GM12891 (cell line): ENCODE results near the gene ZNF469.

Source experiments
- DNase-seq: peaks from one replicate; pipeline ENCODE4 v3.0.0; 2011; ENCODE audit warnings: low spot score; ENCODE audit not compliant: insufficient read length
- FAIRE-seq: peaks from 2 replicates; lab custom pipeline; 2011; peaks lifted over from hg19 to GRCh38; lab: Jason Lieb, UNC
- PAX5 ChIP-seq: IDR thresholded peaks from 2 replicates; pipeline ENCODE4 v1.6.1; 2011; ENCODE audit warnings: low read length, moderate library complexity, mild to moderate bottlenecking; ENCODE audit not compliant: insufficient read depth, severe bottlenecking
- POLR2A ChIP-seq: IDR thresholded peaks from 2 replicates; pipeline ENCODE4 v1.6.1; 2011; ENCODE audit warnings: low read depth, low read length, control low read depth
- POLR2AphosphoS5 ChIP-seq: IDR thresholded peaks from 2 replicates; pipeline ENCODE4 v1.6.1; 2011; ENCODE audit warnings: low read depth, low read length, control low read depth
- POU2F2 ChIP-seq: IDR thresholded peaks from 2 replicates; pipeline ENCODE4 v1.6.1; 2011; ENCODE audit warnings: low read depth, mild to moderate bottlenecking, control low read depth, low read length, moderate library complexity
- SPI1 ChIP-seq: IDR thresholded peaks from 2 replicates; pipeline ENCODE4 v1.6.1; 2011; ENCODE audit warnings: low read depth, low read length, control low read depth
- TAF1 ChIP-seq: IDR thresholded peaks from 2 replicates; pipeline ENCODE4 v1.6.1; 2011; ENCODE audit warnings: low read depth, low read length, control low read depth

The ZNF469 gene

DNA sequence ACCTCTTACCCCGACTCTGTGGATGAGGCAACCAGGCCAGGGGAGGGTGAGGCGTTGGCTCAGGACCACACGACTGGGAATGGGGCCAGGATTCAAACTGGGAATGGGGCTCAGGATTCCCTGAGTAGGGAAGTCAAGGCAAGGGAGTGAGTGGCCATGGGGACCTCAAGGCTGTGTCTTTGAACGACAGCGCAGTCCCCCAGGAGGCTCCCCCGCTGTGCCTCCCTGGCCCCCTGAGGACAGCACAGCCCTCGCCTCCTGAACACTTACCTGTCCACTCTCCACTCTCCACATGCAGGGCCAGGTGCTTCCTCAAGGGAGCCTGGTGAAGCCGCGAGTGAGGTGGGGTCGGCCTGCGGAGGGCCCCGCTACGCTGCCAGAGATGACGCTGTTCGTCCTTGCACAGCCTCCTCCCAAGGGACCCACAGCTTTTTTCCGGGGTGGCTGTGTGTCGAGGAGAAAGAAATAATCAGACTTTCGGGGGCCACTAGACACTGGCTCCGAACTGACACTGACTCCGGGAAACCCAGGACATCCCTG, 6.9 kb downstream of the ZNF469 start:
- no peak for DNase-seq
- no peak for FAIRE-seq
- TF ChIP-seq POLR2A (no peak), PAX5 (no peak), TAF1 (no peak), SPI1 (no peak), POU2F2 (no peak), POLR2AphosphoS5 (no peak)

DNA sequence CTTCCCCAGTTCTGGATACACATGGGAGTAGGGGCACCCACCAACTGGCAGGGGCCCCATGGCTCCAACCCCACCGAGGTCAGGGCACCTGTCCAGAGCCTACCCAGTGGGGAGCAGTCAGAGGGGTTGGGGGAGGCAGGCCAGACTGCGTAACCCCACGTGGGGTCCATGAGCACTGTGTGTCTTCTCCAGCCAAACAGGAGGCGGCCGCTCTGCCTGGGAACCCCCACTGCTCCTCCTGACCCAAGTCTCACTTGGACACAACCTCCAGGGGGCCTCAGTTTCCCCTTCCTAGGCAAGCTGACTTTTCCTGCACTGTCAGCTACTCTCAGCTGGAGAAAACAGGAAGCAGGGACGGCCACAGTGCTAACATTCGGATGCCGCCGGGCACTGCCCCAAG, 7.5 kb downstream of the ZNF469 start:
- DNase-seq (no peak), FAIRE-seq (no peak)
- TF ChIP-seq TAF1 (no peak), POU2F2 (no peak), SPI1 (no peak), PAX5 (no peak), POLR2A (no peak), POLR2AphosphoS5 (no peak)

DNA sequence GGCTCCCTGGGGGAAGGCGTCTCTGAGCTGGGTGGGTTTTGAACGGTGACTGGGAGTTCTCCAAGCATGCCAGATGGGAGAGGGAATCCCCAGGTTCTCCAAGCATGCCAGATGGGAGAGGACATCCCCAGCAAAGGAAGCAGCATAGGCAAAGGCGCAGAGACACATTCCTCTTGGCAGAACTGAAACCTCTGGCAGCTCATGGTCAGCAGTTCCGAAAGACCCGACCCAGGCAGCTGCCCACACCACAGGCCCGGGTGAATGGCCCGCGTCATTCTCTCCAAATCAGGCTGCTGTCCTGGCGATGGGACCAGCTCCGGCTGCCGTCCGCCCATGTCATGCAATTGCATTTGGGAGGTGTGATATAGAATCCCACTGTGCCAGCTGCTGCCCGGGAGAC, 8.0 kb downstream of the ZNF469 start:
- no peak for DNase-seq
- TF ChIP-seq PAX5 (no peak), POLR2A (no peak), POU2F2 (no peak), TAF1 (no peak), SPI1 (no peak), POLR2AphosphoS5 (no peak)
- FAIRE-seq = no peak

DNA sequence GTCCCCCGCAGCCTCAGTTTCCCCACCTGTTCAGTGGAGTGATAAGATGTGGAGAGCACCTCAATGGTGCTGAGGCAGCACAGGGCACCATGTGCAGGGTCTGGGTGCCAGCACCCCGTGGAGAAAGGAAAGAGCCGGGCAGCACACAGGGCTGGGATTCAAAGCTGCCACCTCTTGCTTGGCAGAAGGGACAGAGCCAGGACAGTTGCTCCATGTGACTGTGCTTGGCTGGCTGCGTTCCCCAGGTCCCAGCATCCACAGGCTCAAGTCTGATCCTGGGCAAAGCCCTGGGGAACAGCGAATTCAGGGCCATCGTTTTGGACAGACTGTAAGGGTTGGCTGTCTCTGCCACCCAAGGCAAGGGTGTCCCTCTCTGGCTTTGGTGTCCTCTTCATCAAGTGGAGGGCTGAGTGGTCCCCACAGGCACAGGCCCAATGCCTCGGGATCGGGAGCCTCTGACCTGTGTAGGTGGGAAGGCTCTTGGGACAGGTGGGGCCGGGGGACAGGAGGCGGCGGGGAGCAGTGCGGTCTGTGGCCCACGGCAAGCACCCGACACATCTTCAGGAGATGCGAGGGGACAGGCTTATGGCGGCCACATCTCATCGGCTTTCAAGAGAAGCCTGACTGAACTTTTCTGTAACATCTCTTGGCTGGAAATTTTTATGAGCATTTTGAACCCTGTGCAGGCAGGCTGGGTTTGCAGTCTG, 8.5 kb downstream of the ZNF469 start:
- TF ChIP-seq SPI1 (no peak), POLR2A (no peak), PAX5 (no peak), TAF1 (no peak), POU2F2 (no peak), POLR2AphosphoS5 (no peak)
- no peak for FAIRE-seq
- DNase-seq = no peak

DNA sequence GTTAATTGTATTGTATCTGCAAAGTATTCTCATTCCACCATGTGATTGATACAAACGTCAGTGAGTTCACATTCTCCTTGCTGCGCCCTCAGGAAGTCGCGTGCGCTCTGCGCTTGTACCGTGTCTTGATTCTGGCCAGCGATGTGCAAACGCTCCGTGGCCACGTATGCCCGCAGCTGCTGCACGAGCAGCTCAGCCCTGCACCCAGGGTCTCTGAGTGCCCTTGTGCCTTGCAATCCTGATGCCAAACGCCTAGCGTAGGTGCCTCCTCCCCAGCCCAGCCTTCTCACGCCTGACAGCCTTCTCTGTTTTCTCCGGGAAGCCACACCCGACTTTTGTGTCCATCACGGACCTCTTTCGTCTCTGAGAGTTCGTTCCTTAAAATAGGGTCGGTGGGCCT, 9.4 kb downstream of the ZNF469 start:
- DNase-seq = no peak
- no peak for FAIRE-seq
- TF ChIP-seq POU2F2 (no peak), SPI1 (no peak), POLR2A (no peak), PAX5 (no peak), TAF1 (no peak), POLR2AphosphoS5 (no peak)

DNA sequence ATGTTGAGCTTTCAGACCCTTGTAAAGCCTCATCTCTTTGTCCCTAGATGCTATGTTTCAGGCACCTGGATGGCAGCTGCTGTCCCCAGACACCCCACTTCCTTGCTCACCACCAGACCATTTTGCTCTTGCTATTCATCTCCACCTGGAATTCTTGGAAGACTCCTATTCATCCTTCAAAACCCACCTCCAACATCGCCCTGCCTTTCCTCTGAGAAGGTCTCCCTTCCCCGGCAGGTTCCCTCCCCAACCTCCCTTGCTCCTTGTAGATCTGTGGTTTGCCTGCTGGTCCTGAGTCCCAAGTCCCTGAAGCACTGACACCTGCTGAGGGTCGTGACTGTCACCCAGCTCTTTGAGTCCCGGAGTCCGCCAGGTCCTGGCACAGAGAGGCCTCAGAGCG, 9.9 kb downstream of the ZNF469 start:
- no peak for TF ChIP-seq POLR2AphosphoS5
- no peak for FAIRE-seq
- no peak for DNase-seq

DNA sequence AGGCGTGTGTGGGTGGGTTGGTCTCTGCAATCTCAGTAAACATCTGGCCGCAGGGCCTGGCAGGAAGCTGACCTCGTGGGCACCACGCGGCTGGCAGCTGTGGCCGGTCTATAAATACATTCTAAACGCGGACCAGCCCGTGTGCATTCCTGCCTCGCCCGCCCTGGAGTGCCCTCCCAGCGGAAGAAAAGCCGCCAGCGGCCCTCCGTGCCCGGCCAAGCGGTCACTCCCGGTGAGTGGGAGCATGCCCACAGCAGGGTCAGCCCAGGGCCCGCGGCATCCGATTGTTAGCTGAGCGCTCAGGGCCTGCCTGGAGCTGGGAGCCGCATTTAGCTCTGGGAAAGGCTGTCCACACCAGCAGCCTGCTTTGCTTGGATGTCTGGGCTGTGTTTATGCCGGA, 10.3 kb downstream of the ZNF469 start:
- DNase-seq = no peak
- TF ChIP-seq PAX5 (no peak), SPI1 (no peak), TAF1 (no peak), POLR2AphosphoS5 (no peak), POU2F2 (no peak), POLR2A (no peak)
- FAIRE-seq = no peak

DNA sequence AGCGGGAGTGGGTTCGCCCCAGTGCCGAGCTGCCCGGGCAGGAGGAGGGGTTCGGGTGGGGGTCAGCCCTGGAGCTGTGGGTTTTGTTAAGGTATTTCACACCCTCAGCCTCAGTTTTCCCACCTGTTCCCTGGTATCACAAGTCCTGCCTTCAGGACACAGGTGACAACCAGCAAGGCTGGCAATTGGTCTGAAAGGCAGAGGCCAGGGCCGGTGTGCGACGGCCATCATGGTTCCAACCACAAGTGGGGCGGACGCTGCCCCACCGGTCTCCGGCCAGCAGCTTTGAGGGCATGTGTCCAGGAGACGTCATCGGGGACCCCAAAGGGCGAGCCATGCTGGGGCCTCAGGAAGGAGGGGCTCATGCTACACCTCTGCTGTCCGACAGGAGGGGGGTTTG, 10.8 kb downstream of the ZNF469 start:
- no peak for DNase-seq
- TF ChIP-seq PAX5 (no peak), POU2F2 (no peak), TAF1 (no peak), SPI1 (no peak), POLR2AphosphoS5 (no peak)
- no peak for FAIRE-seq

DNA sequence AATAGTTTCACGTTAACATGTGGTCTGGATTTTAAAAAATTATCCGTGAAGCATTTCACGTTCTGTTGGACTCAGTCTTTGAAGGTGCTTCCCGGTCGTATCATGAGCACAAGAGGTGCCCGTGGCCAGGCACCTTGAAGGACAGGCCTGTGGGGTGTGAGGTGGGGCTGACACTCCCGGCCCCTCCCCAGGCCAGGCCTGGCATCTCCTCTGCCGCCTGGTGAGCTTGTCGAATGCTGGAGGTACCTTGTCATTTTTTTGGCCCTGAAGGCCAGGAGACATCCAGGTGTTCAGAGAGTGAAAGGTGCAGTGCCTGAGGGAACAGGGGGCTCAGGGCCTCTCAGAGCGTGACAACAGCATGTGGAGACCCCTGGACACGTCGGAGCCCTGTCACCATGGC, 11.7 kb downstream of the ZNF469 start:
- DNase-seq (no peak), FAIRE-seq (no peak)
- TF ChIP-seq PAX5 (no peak), POLR2AphosphoS5 (no peak), POU2F2 (no peak), TAF1 (no peak), POLR2A (no peak), SPI1 (no peak)

DNA sequence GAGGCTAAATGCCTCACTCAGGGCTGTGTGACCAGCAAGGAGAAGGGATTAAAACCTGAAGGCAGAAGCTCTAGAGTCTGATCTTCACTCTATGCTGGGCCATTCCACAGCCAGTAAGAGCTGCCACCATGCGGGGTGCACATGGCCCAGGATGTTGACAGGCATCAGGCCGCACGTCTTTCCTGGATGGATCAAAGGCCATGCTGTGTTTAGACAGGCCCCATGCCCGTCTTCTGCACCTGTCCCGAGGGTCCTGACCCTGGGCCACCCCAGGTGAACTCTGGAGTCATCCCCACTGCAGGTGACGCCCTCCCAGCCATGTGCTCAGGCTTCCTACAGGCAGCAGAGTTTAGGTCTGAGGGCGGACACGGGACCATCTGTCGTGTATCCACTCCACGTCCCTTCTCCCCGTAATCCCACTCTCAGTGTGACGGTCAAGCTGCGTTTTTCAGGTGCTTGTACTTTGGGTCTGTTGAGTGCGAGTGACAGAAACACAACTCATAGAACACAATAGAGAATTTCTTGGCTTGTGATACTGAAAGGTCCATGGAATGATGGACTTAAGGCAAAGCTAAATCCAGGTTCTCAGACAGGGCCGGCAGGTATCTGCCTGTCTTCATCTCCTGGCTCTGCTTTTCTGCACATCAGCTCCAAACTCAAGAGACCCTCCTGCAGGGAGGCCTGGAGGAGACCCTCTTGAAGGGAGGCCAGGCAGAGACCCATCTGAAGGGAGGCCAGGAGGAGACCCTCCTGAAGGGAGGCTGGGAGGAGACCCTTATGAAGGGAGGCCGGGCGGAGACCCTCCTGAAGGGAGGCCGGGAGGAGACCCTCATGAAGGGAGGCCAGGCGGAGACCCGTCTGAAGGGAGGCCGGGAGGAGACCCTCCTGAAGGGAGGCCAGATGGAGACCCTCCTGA, 13.2 kb downstream of the ZNF469 start:
- DNase-seq = no peak
- TF ChIP-seq POLR2AphosphoS5 = no peak
- no peak for TF ChIP-seq PAX5
- TF ChIP-seq SPI1 = no peak
- no peak for TF ChIP-seq POLR2A
- no peak for TF ChIP-seq POU2F2
- no peak for TF ChIP-seq TAF1
- no peak for FAIRE-seq
